NCI-H460 (cell line): ENCODE data around the gene IMPDH2. TPM values are rescaled to one million over a fixed set of nuclear protein-coding genes. Genes with fewer than 3 reads are reported as not detected.

Source experiments
- DNase-seq: peaks from one replicate; pipeline ENCODE4 v3.0.0-alpha.2; 2016; ENCODE audit warnings: low read depth; ENCODE audit errors: extremely low read depth
- small RNA-seq, 2 experiments: library from RNA; depleted of rRNA; stranded (forward); fragments of <200 nt; gene quantifications; one replicate each; pipeline ENCODE3, GENCODE V24; 2014
- total RNA-seq: library from RNA; depleted of rRNA; stranded (reverse); fragments of >200 nt; shearing (Covaris generic); gene quantifications from 2 replicates; pipeline ENCODE4 v1.2.3, GENCODE V29; 2014; rRNA removed

Gene IMPDH2
- total RNA-seq, 1 experiment from 2014 or later, result 496 TPM

DNA sequence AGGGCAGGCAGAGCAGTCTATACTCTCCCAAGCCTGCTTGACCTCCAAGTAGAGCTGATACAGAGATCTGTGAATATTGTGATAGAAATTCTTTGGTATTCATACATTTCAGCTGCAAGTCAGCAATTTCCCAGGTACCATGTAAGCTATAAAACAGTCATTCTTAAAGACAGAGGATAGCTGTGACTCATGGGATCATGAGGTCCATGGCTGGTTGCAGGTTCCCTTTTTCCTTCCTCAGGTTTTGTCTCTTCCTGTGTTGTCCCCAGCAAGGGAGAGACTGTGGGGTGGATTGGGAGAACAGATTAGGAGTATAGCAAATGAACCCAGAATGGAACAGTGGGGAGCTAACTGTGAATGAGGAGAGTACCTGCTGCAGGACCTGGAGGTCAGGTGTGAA lies 44.5 kb downstream of the IMPDH2 start:
- DNase-seq, result no peak

DNA sequence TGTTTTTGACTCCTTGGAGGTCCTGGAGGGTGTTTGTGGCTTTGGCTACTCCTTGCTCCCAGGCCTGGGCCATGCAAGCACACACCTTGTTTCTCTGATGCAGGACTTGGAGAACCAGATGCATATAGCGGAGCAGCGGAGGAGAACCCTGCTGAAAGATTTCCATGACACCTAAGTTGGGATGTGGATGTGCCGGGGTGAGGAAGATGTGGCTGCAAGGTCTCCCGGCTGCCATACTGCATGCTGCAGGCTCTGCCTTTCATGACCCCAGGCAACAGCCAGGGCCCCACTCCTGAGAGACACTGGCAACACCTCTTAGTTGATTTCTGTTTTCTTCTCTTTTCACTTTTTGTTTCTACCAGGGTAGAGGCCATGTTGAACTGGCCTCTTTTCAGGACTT lies 46.1 kb downstream of the IMPDH2 start:
- DNase-seq, result no peak

DNA sequence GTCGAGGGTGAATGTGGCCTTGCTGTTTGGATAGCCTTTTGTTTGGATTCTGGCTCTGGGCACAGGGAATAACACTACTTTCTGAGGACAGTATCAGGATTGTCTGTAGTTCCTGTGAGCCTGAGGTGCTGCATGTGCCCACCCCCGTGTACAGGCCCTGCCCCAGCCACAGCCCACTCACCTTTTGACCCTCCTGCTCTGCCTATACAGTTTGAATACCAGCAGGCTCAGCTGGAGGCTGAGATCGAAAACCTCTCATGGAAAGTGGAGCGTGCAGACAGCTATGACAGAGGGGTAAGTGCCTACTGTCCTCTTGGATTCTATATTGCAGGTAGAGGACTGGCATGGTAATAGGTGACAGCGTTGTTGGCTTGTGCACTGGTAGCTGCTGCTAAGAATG lies 46.5 kb downstream of the IMPDH2 start:
- no peak for DNase-seq

DNA sequence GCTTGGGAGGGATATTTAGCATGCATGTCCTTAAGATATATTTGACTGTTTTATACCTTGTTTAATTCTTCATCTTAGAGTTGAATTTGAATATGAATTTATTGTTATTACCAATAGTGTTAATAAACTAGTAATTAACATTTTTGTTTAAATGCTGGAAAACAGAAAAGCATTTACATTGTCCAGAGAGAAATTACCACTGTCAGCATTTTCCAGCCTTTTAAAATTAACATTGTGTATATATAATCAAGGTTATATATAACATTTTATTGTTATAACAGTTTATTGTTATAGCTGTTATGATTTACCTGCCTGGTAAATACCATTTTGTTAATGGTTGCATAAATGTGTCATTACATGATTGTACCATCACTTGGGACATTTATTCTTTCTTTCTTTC lies 47.2 kb downstream of the IMPDH2 start:
- DNase-seq, result no peak

GRCh38 chr3:48980295-48980694 lies 48.9 kb downstream of the IMPDH2 start:
- no peak for DNase-seq

DNA sequence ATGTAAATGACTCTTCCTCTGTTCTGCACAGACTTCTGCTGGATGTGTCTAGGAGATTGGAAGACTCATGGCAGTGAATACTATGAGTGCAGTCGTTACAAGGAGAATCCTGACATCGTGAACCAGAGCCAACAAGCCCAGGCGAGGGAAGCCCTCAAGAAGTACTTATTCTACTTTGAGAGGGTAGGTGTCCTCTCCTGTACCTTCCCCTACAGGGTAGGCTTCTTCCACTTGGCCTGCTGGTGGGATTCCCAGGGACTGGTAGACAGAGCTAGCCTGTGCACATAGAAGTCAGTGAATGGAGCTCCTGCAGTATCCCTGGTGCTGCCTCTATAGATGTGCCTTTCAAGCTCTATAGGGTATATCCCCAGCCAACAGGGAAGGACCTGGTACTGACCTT lies 49.7 kb downstream of the IMPDH2 start:
- DNase-seq, result no peak

Small RNA genes lying within 50 kb of the gene (small RNA-seq; reads per million reads assigned to genes)
- 388 to 4,674 reads per million in 2 experiments for gene MIR191
- 5.4 to 105 reads per million in 2 experiments for gene MIR425

Other genes starting within 250 kb of the IMPDH2 start
- gene PRKAR2A, start 181.5 kb downstream of the IMPDH2 start, total RNA-seq, result 20.5 and 23.1 TPM in 2 replicates
- gene SLC25A20, start 130.5 kb downstream of the IMPDH2 start, total RNA-seq, result 9.4 and 11.6 TPM in 2 replicates
- gene ARIH2, start 110.6 kb downstream of the IMPDH2 start, total RNA-seq, result 88.3 and 99.3 TPM in 2 replicates
- gene P4HTM, start 39.2 kb downstream of the IMPDH2 start, total RNA-seq, result 43.0 and 45.8 TPM in 2 replicates
- 27.8 and 28.2 TPM in 2 replicates for gene WDR6, start 22.0 kb downstream of the IMPDH2 start, total RNA-seq
- gene DALRD3, start 10.8 kb downstream of the IMPDH2 start, total RNA-seq, result 29.7 and 36.8 TPM in 2 replicates
- gene NDUFAF3, start 7.3 kb downstream of the IMPDH2 start, total RNA-seq, result 81.5 and 103 TPM in 2 replicates
- gene QRICH1, start 64.7 kb upstream of the IMPDH2 start, total RNA-seq, result 49.4 and 63.7 TPM in 2 replicates
- gene QARS1, start 75.4 kb upstream of the IMPDH2 start, total RNA-seq, result 143 and 164 TPM in 2 replicates
- 26.6 and 33.5 TPM in 2 replicates for gene USP19, start 91.4 kb upstream of the IMPDH2 start, total RNA-seq
- 174 and 177 TPM in 2 replicates for gene LAMB2, start 103.7 kb upstream of the IMPDH2 start, total RNA-seq
- 9.8 and 10.4 TPM in 2 replicates for gene CCDC71, start 136.9 kb upstream of the IMPDH2 start, total RNA-seq
- gene KLHDC8B, start 142.2 kb upstream of the IMPDH2 start, total RNA-seq, result 1.8 and 2.4 TPM in 2 replicates
- 0.57 and 0.84 TPM in 2 replicates for gene C3orf62, start 247.8 kb upstream of the IMPDH2 start, total RNA-seq